Neural crest cell (in vitro differentiated cells): ENCODE data around the gene EIF5A. TPM values are rescaled to one million over a fixed set of nuclear protein-coding genes. Genes with fewer than 3 reads are reported as not detected.

Source experiments
- DNase-seq: peaks from one replicate; pipeline ENCODE4 v3.0.0; 2021; ENCODE audit warnings: low read depth, mixed read lengths, low spot score
- H3K27ac Mint-ChIP-seq: one replicate; pipeline ENCODE4 v1.8.0; 2021; ENCODE audit warnings: mild to moderate bottlenecking, mixed read lengths; ENCODE audit not compliant: unreplicated experiment
- H3K27me3 Mint-ChIP-seq: 2 replicates; pipeline ENCODE4 v1.8.0; 2021; ENCODE audit warnings: low read depth, mild to moderate bottlenecking, mixed read lengths
- H3K36me3 Mint-ChIP-seq: 2 replicates; pipeline ENCODE4 v1.8.0; 2021; ENCODE audit warnings: low read depth, mild to moderate bottlenecking, mixed read lengths
- H3K4me1 Mint-ChIP-seq: 2 replicates; pipeline ENCODE4 v1.8.0; 2021; ENCODE audit warnings: mixed read lengths
- H3K4me3 Mint-ChIP-seq: one replicate; pipeline ENCODE4 v1.8.0; 2021; ENCODE audit warnings: mild to moderate bottlenecking, mixed read lengths
- H3K9me3 Mint-ChIP-seq: 2 replicates; pipeline ENCODE4 v1.8.0; 2021; ENCODE audit warnings: mixed read lengths
- CTCF ChIP-seq: fragments of 200-600 bp; sonication (generic); conservative IDR thresholded peaks from 2 replicates; pipeline ENCODE4 v1.5.0; 2021; ENCODE audit warnings: antibody characterized with exemption, mild to moderate bottlenecking
- total RNA-seq: library from RNA; stranded (reverse); gene quantifications from 2 replicates; pipeline ENCODE4 v1.2.1, GENCODE V29; 2021

Gene EIF5A
- total RNA-seq, 1 donor from 2014 or later: 725 TPM

DNA sequence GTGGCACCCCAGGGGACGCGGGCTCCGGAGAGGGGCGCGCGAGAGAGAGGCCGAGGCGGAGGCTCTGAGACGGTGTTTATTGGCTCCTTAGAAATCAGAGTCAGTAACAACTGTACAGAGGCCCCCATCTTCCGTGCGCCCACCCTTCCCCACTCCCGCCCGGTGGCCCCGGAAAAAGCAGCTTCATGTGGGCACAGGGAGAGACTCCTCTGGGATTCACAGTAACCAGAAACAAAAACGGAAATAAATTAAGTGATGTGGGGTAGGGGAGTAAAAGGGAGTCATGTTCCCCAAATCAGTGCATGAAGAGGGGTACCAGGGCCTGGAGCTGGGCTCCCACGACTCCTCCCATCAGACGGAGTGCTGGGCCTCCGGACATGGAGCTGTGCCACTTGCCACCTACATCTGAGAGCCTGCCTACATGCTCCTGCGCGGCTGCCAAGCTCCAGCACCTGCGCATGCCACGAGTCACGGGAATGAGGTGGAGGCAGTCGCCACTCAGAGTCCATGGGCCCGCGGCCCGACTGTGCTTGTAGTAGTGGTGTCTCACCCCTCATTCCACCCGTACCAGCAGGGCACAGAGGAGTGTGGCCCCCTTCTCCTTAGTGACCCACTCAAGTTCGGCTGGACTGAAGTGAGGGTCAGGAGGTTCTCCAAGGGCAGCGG lies 8.3 kb downstream of the EIF5A start:
- TF ChIP-seq CTCF: no peak
- peak overlapping the region; percentile 75 for H3K27ac Mint-ChIP-seq
- H3K27me3 Mint-ChIP-seq: peaks cover 9% of the 10 kb centered on the region
- H3K9me3 Mint-ChIP-seq: no peaks in the 10 kb centered on the region
- peaks cover 35% of the 10 kb centered on the region for H3K4me1 Mint-ChIP-seq
- peak overlapping the region; percentile 92 for H3K4me3 Mint-ChIP-seq
- DNase-seq: no peak
- peaks cover 16% of the 10 kb centered on the region for H3K36me3 Mint-ChIP-seq

- Mint-ChIP-seq H3K4me3 (peak overlapping the region; percentile 82), H3K9me3 (no peaks in the 10 kb centered on the region), H3K4me1 (peaks cover 27% of the 10 kb centered on the region), H3K36me3 (peaks cover 12% of the 10 kb centered on the region), H3K27ac (peak overlapping the region; percentile 12), H3K27me3 (peaks cover 7% of the 10 kb centered on the region)
- DNase-seq: no peak
- no peak for TF ChIP-seq CTCF
These were observed 9.9 kb downstream of the EIF5A start for GRCh38 chr17:7317161-7317803.

DNA sequence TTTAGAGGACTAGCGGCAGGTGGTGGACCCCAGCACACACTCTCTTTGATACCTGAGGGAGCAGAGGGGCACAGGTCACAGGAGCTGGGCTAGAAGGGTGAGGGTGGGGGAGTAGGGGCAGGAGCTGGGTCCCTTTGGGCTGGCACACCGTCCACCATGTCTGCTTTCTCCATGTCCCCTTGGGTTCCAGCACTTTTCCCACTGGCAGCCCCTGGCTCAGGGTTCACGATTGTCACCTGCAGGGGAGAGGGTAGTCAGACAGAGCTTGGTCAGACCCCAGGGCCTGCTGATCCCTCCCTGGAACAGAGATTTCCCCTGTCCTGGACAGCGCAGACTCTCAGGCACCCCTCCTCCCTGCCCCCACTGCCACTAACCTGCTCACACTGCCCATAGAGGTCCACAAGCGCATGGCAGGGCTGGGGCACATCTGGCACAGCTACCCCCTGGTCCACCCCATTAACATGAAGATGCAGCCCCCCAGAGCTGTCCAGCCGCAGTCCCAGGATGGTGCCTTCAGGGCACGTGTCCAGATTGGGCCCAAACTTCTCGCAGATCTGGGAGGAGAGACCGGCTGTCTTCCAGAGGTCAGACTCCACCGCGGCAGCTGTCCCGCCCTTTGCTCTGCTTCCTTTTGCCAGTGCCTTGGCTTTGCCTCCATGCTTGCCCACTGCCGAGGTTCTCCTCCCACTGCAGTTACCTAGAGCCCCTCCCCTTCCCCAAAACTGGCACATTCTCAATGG lies 10.9 kb downstream of the EIF5A start:
- peaks cover 5% of the 10 kb centered on the region for H3K27me3 Mint-ChIP-seq
- H3K36me3 Mint-ChIP-seq: peaks cover 3% of the 10 kb centered on the region
- peaks cover 19% of the 10 kb centered on the region for H3K4me1 Mint-ChIP-seq
- H3K9me3 Mint-ChIP-seq: no peaks in the 10 kb centered on the region
- DNase-seq: no peak
- TF ChIP-seq CTCF: no peak
- H3K4me3 Mint-ChIP-seq: peak overlapping the region; percentile 82
- H3K27ac Mint-ChIP-seq: no peak overlapping the region

DNA sequence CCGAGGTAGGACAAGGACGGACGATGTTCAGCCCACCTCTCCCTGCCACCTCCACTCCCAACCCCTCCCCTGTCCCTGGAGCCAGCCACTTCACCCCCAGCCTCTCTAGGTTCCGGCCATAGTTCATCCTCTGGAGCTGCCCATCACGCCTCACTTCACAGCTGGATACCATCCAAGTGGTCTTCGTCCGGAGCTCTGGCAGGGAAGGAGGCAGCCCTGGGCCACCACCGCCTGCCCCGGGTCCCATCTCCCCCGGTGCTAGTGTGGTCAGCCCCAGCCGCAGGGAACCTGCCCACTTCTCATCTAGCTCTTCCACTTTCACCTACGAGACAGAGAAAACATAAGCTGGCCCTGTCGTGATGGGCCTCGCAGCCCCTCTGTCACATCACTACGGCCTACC lies 14.0 kb downstream of the EIF5A start:
- Mint-ChIP-seq H3K9me3 (no peaks in the 10 kb centered on the region), H3K4me3 (peak overlapping the region; percentile 20), H3K27me3 (no peaks in the 10 kb centered on the region), H3K27ac (no peak overlapping the region), H3K36me3 (peaks cover 3% of the 10 kb centered on the region), H3K4me1 (peaks cover 1% of the 10 kb centered on the region)
- no peak for DNase-seq
- TF ChIP-seq CTCF: no peak

DNA sequence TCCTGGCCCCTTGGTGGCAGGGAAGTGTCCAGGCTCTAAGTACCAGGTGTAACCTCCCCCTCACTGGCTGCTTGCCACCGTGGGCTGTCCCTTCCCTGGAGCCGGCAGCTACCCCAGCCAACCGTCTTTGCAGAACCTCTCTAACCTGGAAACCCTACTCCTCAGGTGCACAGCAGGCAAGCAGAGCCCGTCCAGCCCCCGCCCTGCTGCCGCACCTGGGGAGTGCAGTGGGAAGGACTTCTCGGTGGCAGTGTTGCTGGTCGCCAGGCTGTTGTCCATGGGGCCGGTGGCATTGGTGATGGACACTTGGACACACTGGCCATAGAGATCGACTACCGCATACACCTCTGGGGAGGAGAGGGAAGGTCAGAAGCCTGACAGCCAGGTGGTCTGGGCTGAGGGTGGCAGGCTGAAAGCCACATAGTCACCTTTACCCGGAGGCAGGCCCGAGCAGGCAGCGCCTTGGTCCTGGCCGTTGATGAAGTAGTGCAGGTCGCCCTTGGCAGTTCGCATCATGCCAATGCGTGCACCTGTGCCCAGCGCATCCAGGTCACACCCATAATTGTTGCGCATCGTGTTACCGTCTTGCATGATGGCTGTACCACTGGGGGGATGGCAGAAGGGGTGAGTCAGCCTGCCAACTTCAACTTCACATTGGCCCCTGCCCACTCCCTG lies 15.2 kb downstream of the EIF5A start:
- no peak overlapping the region for H3K27ac Mint-ChIP-seq
- H3K9me3 Mint-ChIP-seq: no peaks in the 10 kb centered on the region
- H3K4me1 Mint-ChIP-seq: no peaks in the 10 kb centered on the region
- no peaks in the 10 kb centered on the region for H3K27me3 Mint-ChIP-seq
- TF ChIP-seq CTCF: no peak
- peaks cover 3% of the 10 kb centered on the region for H3K36me3 Mint-ChIP-seq
- no peak for DNase-seq
- no peak overlapping the region for H3K4me3 Mint-ChIP-seq
